ENCODE measurements around the gene VASN.

VASN gene

GRCh38 chr16:4354512-4355409, 16.9 kb upstream of the VASN start:
- DNase-seq, result no peak

GRCh38 chr16:4356820-4357219, 14.8 kb upstream of the VASN start:
- no peak for DNase-seq

DNA sequence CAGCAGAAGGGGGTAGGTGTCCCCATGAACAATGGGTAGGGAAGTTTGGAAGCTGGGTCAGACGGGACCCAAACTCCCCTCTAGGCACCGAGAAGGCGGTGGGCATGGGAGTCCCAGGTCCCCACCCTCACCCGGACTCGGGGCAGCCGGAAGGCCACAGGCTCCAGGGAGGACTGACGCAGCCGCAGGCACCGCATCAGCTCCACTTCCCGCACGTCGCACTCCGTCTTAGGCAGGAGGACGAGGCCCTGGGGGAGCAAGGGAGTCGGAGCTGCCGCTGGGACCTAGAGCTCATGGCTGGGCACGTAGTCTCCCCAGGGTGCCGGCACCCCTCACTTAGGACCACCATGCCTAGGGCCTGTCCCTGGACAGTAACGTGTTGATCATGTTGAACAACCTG, 13.4 kb upstream of the VASN start:
- DNase-seq, result no peak

- DNase-seq, result peak; percentile 68
These were observed 12.7 kb upstream of the VASN start for GRCh38 chr16:4358831-4359561.

GRCh38 chr16:4359914-4360313, 11.7 kb upstream of the VASN start:
- DNase-seq, result no peak

DNA sequence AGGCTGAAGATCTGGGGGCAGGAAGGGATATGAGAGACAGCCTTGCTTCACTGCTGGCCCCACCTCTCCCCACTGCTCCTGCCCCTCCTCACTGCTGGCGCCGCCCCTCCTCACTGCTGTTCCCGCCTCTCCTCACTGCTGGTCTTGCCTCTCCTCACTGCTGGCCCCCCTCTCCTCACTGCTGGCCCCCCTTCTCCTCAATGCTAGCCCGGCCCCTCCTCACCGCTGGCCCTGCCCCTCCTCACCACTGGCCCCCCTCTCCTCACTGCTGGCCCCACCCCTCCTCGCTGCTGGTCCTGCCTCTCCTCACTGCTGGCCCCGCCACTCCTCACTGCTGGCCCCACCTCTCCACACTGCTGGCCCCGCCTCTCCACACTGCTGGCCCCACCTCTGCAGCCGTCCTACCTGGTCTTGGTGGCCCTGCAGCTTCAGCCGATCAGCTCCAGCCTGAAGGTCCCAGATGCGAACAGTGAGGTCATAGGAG, 11.1 kb upstream of the VASN start:
- DNase-seq, result no peak

GRCh38 chr16:4361033-4361943, 10.4 kb upstream of the VASN start:
- no peak for DNase-seq

- no peak for DNase-seq
These were observed 9.7 kb upstream of the VASN start for GRCh38 chr16:4361944-4362311.

DNA sequence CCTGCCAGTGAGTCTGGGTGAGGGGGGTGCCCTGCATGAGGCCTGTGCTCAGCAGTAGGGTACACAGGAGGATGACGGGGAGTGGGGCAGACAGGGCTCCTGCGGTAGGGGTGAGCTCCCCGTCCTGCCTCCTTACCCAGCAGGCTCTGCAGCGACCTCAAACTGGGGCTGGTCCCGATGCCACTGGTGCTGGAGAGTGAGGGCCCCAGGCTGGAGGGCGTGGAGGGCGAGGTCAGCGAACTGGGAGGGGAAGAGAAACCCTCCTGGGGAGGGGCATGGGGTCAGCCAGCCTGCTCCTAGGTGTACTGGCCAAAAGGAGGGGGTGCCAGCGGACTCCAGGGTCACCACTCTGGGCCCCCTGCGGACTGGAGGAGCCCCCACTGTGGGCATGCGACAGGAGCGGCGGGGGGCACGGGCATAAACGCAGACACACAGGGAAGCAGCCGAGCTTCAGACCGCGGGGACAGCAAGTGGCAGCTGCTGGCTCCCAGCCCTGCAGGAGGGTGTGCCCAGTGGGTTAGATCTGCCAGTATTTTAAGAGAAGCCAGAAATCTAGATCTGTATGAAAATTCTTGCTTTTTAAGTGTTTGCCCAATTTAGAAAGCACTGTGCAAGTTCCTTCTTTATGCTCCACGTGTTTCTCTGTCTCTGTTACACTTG, 9.0 kb upstream of the VASN start:
- no peak for DNase-seq

- no peak for DNase-seq
These were observed 7.2 kb upstream of the VASN start for GRCh38 chr16:4364196-4365013.

- no peak for DNase-seq
These were observed 6.6 kb upstream of the VASN start for GRCh38 chr16:4365014-4365406.

GRCh38 chr16:4365615-4366014, 6.0 kb upstream of the VASN start:
- no peak for DNase-seq

GRCh38 chr16:4366016-4366415, 5.6 kb upstream of the VASN start:
- no peak for DNase-seq

DNA sequence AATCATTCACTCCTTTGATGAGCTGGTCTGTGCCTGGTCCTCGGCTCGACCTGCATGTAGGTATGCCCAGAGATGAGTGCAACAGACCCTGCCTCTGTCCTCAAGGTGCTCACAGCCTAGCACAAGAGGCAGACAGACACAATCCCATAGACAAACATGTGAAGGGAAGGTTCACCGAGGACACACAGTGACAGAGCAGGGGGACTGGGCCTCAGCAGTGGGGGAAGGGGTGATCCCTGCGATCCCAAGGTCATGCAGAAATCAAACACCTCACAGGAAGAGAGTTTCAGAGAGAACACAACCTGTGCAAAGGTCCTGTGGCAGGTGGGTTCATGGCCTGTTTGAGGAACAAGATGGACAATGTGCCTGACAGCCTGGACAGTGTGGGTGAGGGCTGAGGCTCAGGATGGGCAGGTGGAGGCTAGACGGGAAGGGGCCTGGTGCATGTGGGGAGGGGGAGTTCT, 4.2 kb upstream of the VASN start:
- DNase-seq, result no peak

DNA sequence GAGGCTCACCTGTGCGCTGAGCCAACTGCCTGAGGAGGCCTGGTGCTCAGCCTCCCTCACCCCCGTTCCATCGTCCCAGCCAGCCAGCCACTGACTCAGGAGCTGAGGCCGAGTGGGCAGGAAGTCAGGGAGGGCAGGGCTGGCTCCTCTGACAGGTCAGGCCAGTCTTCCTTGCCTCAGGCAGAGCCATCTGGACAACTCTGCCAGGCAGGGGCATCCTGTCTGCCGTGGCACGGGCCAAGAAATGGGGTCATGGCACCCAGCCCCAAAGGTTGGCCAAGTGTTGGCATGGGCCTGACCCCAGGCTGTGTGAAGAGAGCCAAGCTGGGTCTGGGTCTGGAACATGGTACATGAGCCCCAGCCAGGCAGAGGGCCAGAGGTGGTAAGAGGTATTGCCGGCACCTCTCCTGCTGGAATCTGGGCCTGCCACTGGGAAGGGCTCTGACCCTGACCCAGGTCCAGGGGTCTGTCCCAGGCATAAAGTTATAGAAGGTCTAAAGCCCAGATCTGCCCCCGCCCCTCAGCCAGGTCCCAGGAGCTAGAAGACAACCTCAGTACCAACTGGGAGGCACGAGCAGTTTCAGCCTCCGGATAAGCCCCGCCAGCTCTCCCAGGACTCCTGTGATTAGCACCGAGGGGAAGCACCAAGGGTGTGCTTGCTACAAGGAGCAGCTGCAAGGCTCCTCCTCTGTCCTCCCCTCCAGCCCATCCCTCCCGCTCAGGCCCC, 2.5 kb upstream of the VASN start:
- no peak for DNase-seq

- DNase-seq, result no peak
These were observed 1.5 kb upstream of the VASN start for GRCh38 chr16:4370151-4370550.

- DNase-seq, result no peak
These were observed 885 bp upstream of the VASN start for GRCh38 chr16:4370570-4371356.

- DNase-seq, result no peak
These were observed 441 bp downstream of the VASN start for GRCh38 chr16:4372001-4372577.

DNA sequence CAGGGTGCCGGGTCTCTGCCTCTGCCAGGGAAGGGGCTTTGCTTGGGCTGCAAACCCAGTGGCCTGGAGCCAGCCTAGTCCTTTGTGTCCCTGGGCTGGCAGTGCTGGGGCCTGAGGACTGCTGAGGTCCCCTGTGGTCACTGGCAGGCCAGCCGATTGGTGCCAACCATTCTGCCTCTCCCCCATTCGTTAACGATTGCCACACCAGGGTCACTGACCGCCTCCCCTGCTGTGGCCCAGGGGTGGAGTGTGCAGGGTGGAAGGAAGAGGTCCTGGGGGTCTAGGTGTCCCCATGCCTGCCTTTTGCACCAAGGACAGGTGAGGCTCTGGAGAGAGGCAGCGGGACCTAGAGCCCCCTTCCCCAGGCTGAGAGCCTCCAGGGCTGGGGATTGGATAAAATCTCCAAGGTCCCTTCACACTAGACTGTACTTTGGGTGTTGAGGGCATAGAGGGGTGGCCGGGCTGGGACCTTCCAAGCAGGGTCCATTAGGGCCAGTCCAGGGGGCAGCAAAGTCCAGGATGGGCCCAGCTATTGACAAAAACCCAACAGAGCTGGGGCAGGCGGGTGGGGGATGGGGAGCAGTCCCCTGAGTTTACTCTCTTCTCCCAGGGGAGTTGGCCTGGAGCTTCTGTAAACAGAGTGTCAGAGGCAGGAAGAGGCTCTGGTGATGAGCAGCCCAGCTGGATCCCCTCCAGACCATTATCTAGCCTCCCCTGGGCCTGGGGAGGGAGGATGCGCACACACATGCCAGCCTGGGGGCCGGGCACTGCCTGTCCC, 1.1 kb downstream of the VASN start:
- DNase-seq, result no peak
